ACC112 (cell line): ENCODE data around the gene BCAS3.
A peak's percentile ranks its signal among the peaks of the same experiment; 100 is the strongest.

Experiments
- H2AFZ ChIP-seq: fragments of 200-600 bp; sonication (generic); one replicate; pipeline ENCODE4 v1.6.0; 2017; ENCODE audit warnings: antibody characterized with exemption, low read length; ENCODE audit not compliant: unreplicated experiment
- H3K27ac ChIP-seq: fragments of 200-600 bp; sonication (generic); 2 replicates; pipeline ENCODE4 v1.5.1; 2014; ENCODE audit warnings: low read depth, mild to moderate bottlenecking, antibody characterized with exemption, low read length, moderate library complexity
- H3K27me3 ChIP-seq: fragments of 200-600 bp; sonication (generic); 2 replicates; pipeline ENCODE4 v1.6.1; 2014; ENCODE audit warnings: mild to moderate bottlenecking, antibody characterized with exemption, low read length, moderate library complexity, mixed read lengths; ENCODE audit not compliant: insufficient read depth
- H3K36me3 ChIP-seq: fragments of 200-600 bp; sonication (generic); 2 replicates; pipeline ENCODE4 v1.6.1; 2016; ENCODE audit warnings: mild to moderate bottlenecking, antibody characterized with exemption, low read length, moderate library complexity, mixed read lengths; ENCODE audit not compliant: insufficient read depth
- H3K4me1 ChIP-seq: fragments of 200-600 bp; sonication (generic); one replicate; pipeline ENCODE4 v1.6.1; 2016; ENCODE audit warnings: low read length, mixed read lengths; ENCODE audit not compliant: insufficient read depth, unreplicated experiment, control insufficient read depth
- H3K4me3 ChIP-seq: fragments of 200-600 bp; sonication (generic); 2 replicates; pipeline ENCODE4 v1.5.1; 2014; ENCODE audit warnings: mild to moderate bottlenecking, low read depth, low read length
- H3K79me2 ChIP-seq: fragments of 200-600 bp; sonication (generic); one replicate; pipeline ENCODE4 v1.6.0; 2016; ENCODE audit warnings: low read length; ENCODE audit not compliant: control insufficient read depth, unreplicated experiment, insufficient read depth

The BCAS3 gene

GRCh38 chr17:61070649-61071048 lies 393.0 kb downstream of the BCAS3 start:
- H2AFZ ChIP-seq, result no peak overlapping the region
- no peaks in the 10 kb centered on the region for H3K36me3 ChIP-seq
- H3K79me2 ChIP-seq, result no peaks in the 10 kb centered on the region
- H3K27me3 ChIP-seq, result no peaks in the 10 kb centered on the region
- H3K4me3 ChIP-seq, result no peak overlapping the region
- peaks cover 3% of the 10 kb centered on the region for H3K4me1 ChIP-seq
- no peak overlapping the region for H3K27ac ChIP-seq

- no peak overlapping the region for H3K4me3 ChIP-seq
Measured at GRCh38 chr17:61072648-61073047, 395.0 kb downstream of the BCAS3 start.

GRCh38 chr17:61073131-61073530 lies 395.5 kb downstream of the BCAS3 start:
- no peaks in the 10 kb centered on the region for H3K36me3 ChIP-seq
- H2AFZ ChIP-seq, result no peak overlapping the region
- no peak overlapping the region for H3K27ac ChIP-seq
- no peaks in the 10 kb centered on the region for H3K27me3 ChIP-seq
- H3K4me1 ChIP-seq, result peaks cover 8% of the 10 kb centered on the region
- H3K79me2 ChIP-seq, result no peaks in the 10 kb centered on the region
- no peak overlapping the region for H3K4me3 ChIP-seq

More at GRCh38 chr17:61072648-61073047, 395.0 kb downstream of the BCAS3 start:
- no peaks in the 10 kb centered on the region for H3K27me3 ChIP-seq
- no peaks in the 10 kb centered on the region for H3K36me3 ChIP-seq
- H3K79me2 ChIP-seq, result no peaks in the 10 kb centered on the region
- no peak overlapping the region for H2AFZ ChIP-seq
- H3K27ac ChIP-seq, result no peak overlapping the region
- H3K4me1 ChIP-seq, result peaks cover 8% of the 10 kb centered on the region

- Histone ChIP-seq H3K27me3 (no peaks in the 10 kb centered on the region), H3K4me1 (peaks cover 8% of the 10 kb centered on the region), H3K4me3 (no peak overlapping the region), H3K79me2 (no peaks in the 10 kb centered on the region), H2AFZ (no peak overlapping the region), H3K27ac (no peak overlapping the region), H3K36me3 (no peaks in the 10 kb centered on the region)
Measured at GRCh38 chr17:61073799-61074513, 396.3 kb downstream of the BCAS3 start.

GRCh38 chr17:61075988-61076387 lies 398.3 kb downstream of the BCAS3 start:
- no peaks in the 10 kb centered on the region for H3K27me3 ChIP-seq
- no peaks in the 10 kb centered on the region for H3K36me3 ChIP-seq
- no peaks in the 10 kb centered on the region for H3K79me2 ChIP-seq
- no peak overlapping the region for H3K27ac ChIP-seq
- H3K4me1 ChIP-seq, result peaks cover 8% of the 10 kb centered on the region
- no peak overlapping the region for H2AFZ ChIP-seq
- no peak overlapping the region for H3K4me3 ChIP-seq

GRCh38 chr17:61076621-61077031 lies 399.0 kb downstream of the BCAS3 start:
- no peaks in the 10 kb centered on the region for H3K79me2 ChIP-seq
- H3K27ac ChIP-seq, result no peak overlapping the region
- H3K4me3 ChIP-seq, result no peak overlapping the region
- peaks cover 8% of the 10 kb centered on the region for H3K4me1 ChIP-seq
- H2AFZ ChIP-seq, result peak overlapping the region; percentile 32
- no peaks in the 10 kb centered on the region for H3K36me3 ChIP-seq
- H3K27me3 ChIP-seq, result no peaks in the 10 kb centered on the region

GRCh38 chr17:61081959-61082358 lies 404.3 kb downstream of the BCAS3 start:
- Histone ChIP-seq H3K4me1 (no peaks in the 10 kb centered on the region), H3K79me2 (no peaks in the 10 kb centered on the region), H2AFZ (no peak overlapping the region), H3K4me3 (no peak overlapping the region), H3K36me3 (no peaks in the 10 kb centered on the region), H3K27ac (no peak overlapping the region), H3K27me3 (no peaks in the 10 kb centered on the region)

- H3K27me3 ChIP-seq, result no peaks in the 10 kb centered on the region
- H3K27ac ChIP-seq, result no peak overlapping the region
- H3K36me3 ChIP-seq, result no peaks in the 10 kb centered on the region
- no peak overlapping the region for H3K4me3 ChIP-seq
- H3K4me1 ChIP-seq, result no peaks in the 10 kb centered on the region
- no peaks in the 10 kb centered on the region for H3K79me2 ChIP-seq
- no peak overlapping the region for H2AFZ ChIP-seq
Measured at GRCh38 chr17:61084260-61084659, 406.6 kb downstream of the BCAS3 start.

- Histone ChIP-seq H3K4me1 (no peaks in the 10 kb centered on the region), H3K79me2 (no peaks in the 10 kb centered on the region), H3K36me3 (no peaks in the 10 kb centered on the region), H3K4me3 (no peak overlapping the region), H3K27ac (no peak overlapping the region), H2AFZ (no peak overlapping the region), H3K27me3 (no peaks in the 10 kb centered on the region)
Measured at GRCh38 chr17:61087024-61087423, 409.4 kb downstream of the BCAS3 start.

GRCh38 chr17:61088556-61088955 lies 410.9 kb downstream of the BCAS3 start:
- Histone ChIP-seq H3K79me2 (no peaks in the 10 kb centered on the region), H3K36me3 (no peaks in the 10 kb centered on the region), H3K4me1 (no peaks in the 10 kb centered on the region), H2AFZ (no peak overlapping the region), H3K27ac (no peak overlapping the region), H3K4me3 (no peak overlapping the region), H3K27me3 (no peaks in the 10 kb centered on the region)

- H3K36me3 ChIP-seq, result no peaks in the 10 kb centered on the region
- no peak overlapping the region for H3K27ac ChIP-seq
- no peak overlapping the region for H3K4me3 ChIP-seq
- H3K27me3 ChIP-seq, result no peaks in the 10 kb centered on the region
- H2AFZ ChIP-seq, result no peak overlapping the region
- no peaks in the 10 kb centered on the region for H3K4me1 ChIP-seq
- H3K79me2 ChIP-seq, result no peaks in the 10 kb centered on the region
Measured at GRCh38 chr17:61091096-61091495, 413.4 kb downstream of the BCAS3 start.
